Body of pancreas (tissue), 4 donors: ENCODE data around the gene PHF21A.

Source experiments
- CTCF ChIP-seq, 7 experiments: fragments of 450-650 bp in 4 of 7; fragments of 200-600 bp in 3 of 7; sonication (generic) in 3 of 7; IDR thresholded peaks; one replicate each; pipeline ENCODE4 v1.5.1; 2016 to 2019; ENCODE audit warnings: antibody characterized with exemption in 7 of 7
- POLR2A ChIP-seq, 3 donors: fragments of 450-650 bp; IDR thresholded peaks; one replicate each; pipeline ENCODE4 v1.6.1; 2016; ENCODE audit warnings: antibody characterized with exemption in 3 of 3, mild to moderate bottlenecking in 2 of 3

- TF ChIP-seq CTCF (IDR thresholded peaks at IDR 0.05) (no peak), POLR2A (IDR thresholded peaks at IDR 0.05) (no peak)
Measured at GRCh38 chr11:45929486-45930030, 191.7 kb downstream of the PHF21A start.
